Coronary artery (tissue), 2 donors: ENCODE results near the gene INPP4A.

ENCODE experiments used
- DNase-seq: peaks from one replicate; pipeline ENCODE4 v3.0.0-alpha.2; 2017; ENCODE audit warnings: low spot score
- H3K27ac ChIP-seq, 2 donors: fragments of 200-600 bp; sonication (generic); one replicate each; pipeline ENCODE4 v1.5.1; 2016 to 2019
- H3K4me3 ChIP-seq: fragments of 200-600 bp; sonication (generic); 2 replicates; pipeline ENCODE4 v1.5.1; 2016; ENCODE audit warnings: mild to moderate bottlenecking, moderate library complexity
- CTCF ChIP-seq: fragments of 200-600 bp; sonication (generic); IDR thresholded peaks from one replicate; pipeline ENCODE4 v1.5.1; 2019; ENCODE audit warnings: antibody characterized with exemption

INPP4A gene

GRCh38 chr2:98465456-98466226 is 21.0 kb downstream of the INPP4A start:
- no peak for DNase-seq
- TF ChIP-seq CTCF: no peak
- Histone ChIP-seq H3K27ac (peak overlapping the region in 1 of 2 donors; percentile 76), H3K4me3 (no peak overlapping the region)

GRCh38 chr2:98467082-98467536 is 22.5 kb downstream of the INPP4A start:
- no peak for DNase-seq
- H3K27ac ChIP-seq: no peak overlapping the region

GRCh38 chr2:98467652-98468051 is 23.0 kb downstream of the INPP4A start:
- no peak for DNase-seq
- no peak for TF ChIP-seq CTCF
- Histone ChIP-seq H3K27ac (no peak overlapping the region), H3K4me3 (no peak overlapping the region)

More at GRCh38 chr2:98467082-98467536, 22.5 kb downstream of the INPP4A start:
- no peak overlapping the region for H3K4me3 ChIP-seq
- no peak for TF ChIP-seq CTCF

GRCh38 chr2:98468621-98469236 is 24.1 kb downstream of the INPP4A start:
- no peak for DNase-seq
- Histone ChIP-seq H3K27ac (no peak overlapping the region), H3K4me3 (no peak overlapping the region)
- no peak for TF ChIP-seq CTCF

GRCh38 chr2:98469862-98470544 is 25.3 kb downstream of the INPP4A start:
- no peak for TF ChIP-seq CTCF
- no peak for DNase-seq
- H3K4me3 ChIP-seq: no peak overlapping the region
- H3K27ac ChIP-seq: no peak overlapping the region

- no peak for DNase-seq
- TF ChIP-seq CTCF: no peak
- Histone ChIP-seq H3K4me3 (no peak overlapping the region), H3K27ac (no peak overlapping the region)
Observed at GRCh38 chr2:98470851-98471255, 26.2 kb downstream of the INPP4A start.
